Measurements from ENCODE around the gene PIP.

DNA sequence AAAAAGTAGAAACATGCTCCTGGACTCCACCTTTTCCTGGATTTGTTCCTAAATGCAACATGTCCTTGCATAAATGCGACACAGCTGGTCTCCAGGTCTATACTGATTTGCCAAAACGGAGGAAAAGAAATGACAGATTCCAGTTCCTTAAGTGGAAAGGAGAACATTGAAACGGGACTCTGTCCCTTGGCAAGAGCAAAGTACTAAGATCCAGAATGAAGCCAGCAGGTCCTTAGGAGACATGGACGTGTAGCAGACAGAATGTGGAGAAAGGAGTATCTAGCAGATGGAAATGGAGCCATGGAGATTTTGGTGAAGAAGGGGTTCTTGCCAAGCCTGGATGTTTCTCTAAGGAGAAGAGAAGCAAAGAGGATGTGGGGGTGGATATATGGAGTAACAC, 16.2 kb downstream of the PIP start:
- TF ChIP-seq, protein P1, sequence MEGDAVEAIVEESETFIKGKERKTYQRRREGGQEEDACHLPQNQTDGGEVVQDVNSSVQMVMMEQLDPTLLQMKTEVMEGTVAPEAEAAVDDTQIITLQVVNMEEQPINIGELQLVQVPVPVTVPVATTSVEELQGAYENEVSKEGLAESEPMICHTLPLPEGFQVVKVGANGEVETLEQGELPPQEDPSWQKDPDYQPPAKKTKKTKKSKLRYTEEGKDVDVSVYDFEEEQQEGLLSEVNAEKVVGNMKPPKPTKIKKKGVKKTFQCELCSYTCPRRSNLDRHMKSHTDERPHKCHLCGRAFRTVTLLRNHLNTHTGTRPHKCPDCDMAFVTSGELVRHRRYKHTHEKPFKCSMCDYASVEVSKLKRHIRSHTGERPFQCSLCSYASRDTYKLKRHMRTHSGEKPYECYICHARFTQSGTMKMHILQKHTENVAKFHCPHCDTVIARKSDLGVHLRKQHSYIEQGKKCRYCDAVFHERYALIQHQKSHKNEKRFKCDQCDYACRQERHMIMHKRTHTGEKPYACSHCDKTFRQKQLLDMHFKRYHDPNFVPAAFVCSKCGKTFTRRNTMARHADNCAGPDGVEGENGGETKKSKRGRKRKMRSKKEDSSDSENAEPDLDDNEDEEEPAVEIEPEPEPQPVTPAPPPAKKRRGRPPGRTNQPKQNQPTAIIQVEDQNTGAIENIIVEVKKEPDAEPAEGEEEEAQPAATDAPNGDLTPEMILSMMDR (conservative IDR thresholded peaks at IDR 0.05; ENCODE audit: low read depth, low read length) = no peak
- TF ChIP-seq EZH2phosphoT487 (IDR thresholded peaks at IDR 0.05; ENCODE audit: borderline replicate concordance, low read length) (no peak), EZH2 (IDR thresholded peaks at IDR 0.05; ENCODE audit: low read length, unreplicated experiment) (no peak)

All from PC-3 (cell line).